Activated CD4-positive, alpha-beta memory T cell treated with anti-CD3 and anti-CD28 coated beads for 36 hours (primary cell): ENCODE results near the gene CFAP74. TPM values are rescaled to one million over a fixed set of nuclear protein-coding genes. Genes with fewer than 3 reads are reported as not detected.

Experiments
- CTCF ChIA-PET: fragments of 350-600 bp; sonication (Branson Sonifier 250); formaldehyde crosslinking; loops from one replicate; lab custom pipeline; 2021; ENCODE audit warnings: antibody characterized with exemption, inconsistent platforms; lab: Charles Lee
- POLR2A ChIA-PET: fragments of 350-600 bp; sonication (Branson Sonifier 250); formaldehyde crosslinking; loops from one replicate; lab custom pipeline; 2021; ENCODE audit warnings: antibody characterized with exemption; lab: Charles Lee
- DNase-seq: peaks from one replicate; pipeline ENCODE4 v3.0.0-alpha.2; 2020
- H3K27ac Mint-ChIP-seq: one replicate; pipeline ENCODE4 v1.8.0; 2021; ENCODE audit warnings: mixed read lengths
- H3K27me3 Mint-ChIP-seq: one replicate; pipeline ENCODE4 v1.8.0; 2021; ENCODE audit warnings: mixed read lengths
- H3K36me3 Mint-ChIP-seq: one replicate; pipeline ENCODE4 v1.8.0; 2021; ENCODE audit warnings: mixed read lengths
- H3K4me1 Mint-ChIP-seq: one replicate; pipeline ENCODE4 v1.8.0; 2021; ENCODE audit warnings: low read depth, mixed read lengths
- H3K4me3 Mint-ChIP-seq: one replicate; pipeline ENCODE4 v1.8.0; 2021; ENCODE audit warnings: mild to moderate bottlenecking, mixed read lengths
- H3K9me3 Mint-ChIP-seq: one replicate; pipeline ENCODE4 v1.8.0; 2021; ENCODE audit warnings: mixed read lengths
- intact Hi-C: fragments of 100-400 bp; cut with micrococcal nuclease; formaldehyde crosslinking; loops from one replicate; pipeline ENCODE4 v1.15.1; 2023
- total RNA-seq, 2 experiments: library from RNA; stranded (reverse); gene quantifications; one replicate each; pipeline ENCODE4 v1.2.3, GENCODE V29; 2021

Gene CFAP74
- total RNA-seq, 2 experiments from 2014 or later: not detected

DNA sequence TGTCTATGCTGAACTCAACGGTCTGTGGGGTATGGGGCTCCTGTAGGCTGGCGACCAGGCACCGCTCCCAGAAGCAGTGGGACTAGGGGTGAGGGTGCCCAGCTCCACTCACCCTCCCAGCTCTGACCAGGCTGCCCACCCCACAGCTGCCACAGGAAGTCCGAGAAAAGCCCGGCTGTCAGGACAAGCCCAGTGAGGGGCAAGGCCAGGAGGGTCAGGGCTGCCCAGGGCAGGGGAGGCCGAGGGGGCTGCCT, 81.0 kb downstream of the CFAP74 start:
- ChIA-PET POLR2A (no interaction called here), CTCF (interaction anchor here (0.9 kb wide), 1 partner anchor 122 kb away, joined by 5 read pairs; no protein-coding TSS in a partner anchor)
- no peak for DNase-seq
- Mint-ChIP-seq H3K9me3 (no peaks in the 10 kb centered on the region), H3K27ac (no peak overlapping the region), H3K4me3 (no peak overlapping the region), H3K27me3 (no peaks in the 10 kb centered on the region), H3K36me3 (no peaks in the 10 kb centered on the region), H3K4me1 (peaks cover 2% of the 10 kb centered on the region)
- intact Hi-C loops: no loop called here

DNA sequence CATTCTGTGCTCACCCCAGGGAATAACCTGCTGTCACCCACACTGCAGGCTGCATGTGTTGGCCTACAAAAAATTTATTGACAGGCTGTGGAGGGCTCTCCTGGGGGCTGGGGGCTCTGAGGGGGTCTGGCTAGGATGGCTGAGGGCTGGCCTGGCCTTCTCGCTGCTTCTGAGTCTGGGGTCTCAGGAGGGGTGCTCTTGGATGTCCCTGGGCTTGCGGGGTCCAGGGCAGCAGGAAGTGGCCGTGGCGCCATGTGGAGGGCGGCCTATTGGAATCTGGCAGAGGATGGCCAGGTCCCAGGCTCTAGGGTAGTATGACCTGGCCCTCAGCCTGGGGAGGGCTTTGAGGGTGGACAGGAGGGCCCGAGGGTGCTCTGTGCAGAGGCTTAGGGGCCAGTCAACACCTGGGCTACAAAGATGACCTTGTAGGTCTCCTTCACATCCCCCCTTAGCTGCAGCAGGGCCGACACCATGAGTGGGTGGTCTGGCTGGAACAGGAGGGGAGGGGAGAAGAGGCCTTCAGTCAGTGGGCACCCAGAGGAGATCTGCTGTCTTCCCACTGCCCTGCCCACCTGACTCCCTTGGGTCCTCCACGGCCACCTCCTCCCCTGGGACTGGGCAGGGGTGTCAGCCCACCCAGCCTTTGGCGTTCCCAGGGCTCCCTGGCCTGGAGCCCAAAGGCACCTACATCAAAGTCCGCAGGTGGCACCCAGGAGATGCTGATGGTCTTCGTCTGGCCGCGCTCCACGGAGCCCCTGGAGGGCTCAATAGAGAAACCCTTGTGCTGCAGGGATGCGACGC, 81.5 kb downstream of the CFAP74 start:
- no peaks in the 10 kb centered on the region for H3K9me3 Mint-ChIP-seq
- DNase-seq: no peak
- H3K36me3 Mint-ChIP-seq: no peaks in the 10 kb centered on the region
- no peak overlapping the region for H3K4me3 Mint-ChIP-seq
- H3K27ac Mint-ChIP-seq: no peak overlapping the region
- intact Hi-C loops: no loop called here
- CTCF ChIA-PET: interaction anchor here (0.9 kb wide), 1 partner anchor 123 kb away, joined by 5 read pairs; no protein-coding TSS in a partner anchor
- peaks cover 2% of the 10 kb centered on the region for H3K4me1 Mint-ChIP-seq
- POLR2A ChIA-PET: no interaction called here
- H3K27me3 Mint-ChIP-seq: no peaks in the 10 kb centered on the region

DNA sequence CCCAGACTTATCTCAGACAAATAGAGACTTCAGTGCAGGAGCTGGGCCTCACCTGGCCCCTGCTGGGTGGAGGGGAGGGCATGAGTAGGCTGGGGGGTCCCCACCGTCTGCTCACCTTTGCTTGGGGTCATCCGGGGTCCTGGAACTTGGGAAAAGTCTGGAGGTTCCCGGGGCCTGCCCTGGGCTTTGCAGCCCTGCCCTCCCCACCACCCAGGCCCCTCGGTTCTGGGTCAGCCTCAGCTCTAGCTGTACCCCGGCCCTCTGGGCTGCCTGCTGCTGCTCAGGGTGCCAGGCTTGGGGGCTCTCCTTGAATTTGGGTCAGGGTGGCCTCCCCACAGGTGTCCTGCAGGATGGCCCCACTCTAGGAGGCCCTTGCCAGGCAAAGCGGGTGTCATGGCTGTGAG, 82.1 kb downstream of the CFAP74 start:
- Mint-ChIP-seq H3K36me3 (no peaks in the 10 kb centered on the region), H3K27ac (no peak overlapping the region), H3K27me3 (no peaks in the 10 kb centered on the region), H3K4me1 (peaks cover 2% of the 10 kb centered on the region), H3K9me3 (no peaks in the 10 kb centered on the region), H3K4me3 (no peak overlapping the region)
- no peak for DNase-seq
- intact Hi-C loops: no loop called here
- ChIA-PET CTCF (no interaction called here), POLR2A (no interaction called here)

DNA sequence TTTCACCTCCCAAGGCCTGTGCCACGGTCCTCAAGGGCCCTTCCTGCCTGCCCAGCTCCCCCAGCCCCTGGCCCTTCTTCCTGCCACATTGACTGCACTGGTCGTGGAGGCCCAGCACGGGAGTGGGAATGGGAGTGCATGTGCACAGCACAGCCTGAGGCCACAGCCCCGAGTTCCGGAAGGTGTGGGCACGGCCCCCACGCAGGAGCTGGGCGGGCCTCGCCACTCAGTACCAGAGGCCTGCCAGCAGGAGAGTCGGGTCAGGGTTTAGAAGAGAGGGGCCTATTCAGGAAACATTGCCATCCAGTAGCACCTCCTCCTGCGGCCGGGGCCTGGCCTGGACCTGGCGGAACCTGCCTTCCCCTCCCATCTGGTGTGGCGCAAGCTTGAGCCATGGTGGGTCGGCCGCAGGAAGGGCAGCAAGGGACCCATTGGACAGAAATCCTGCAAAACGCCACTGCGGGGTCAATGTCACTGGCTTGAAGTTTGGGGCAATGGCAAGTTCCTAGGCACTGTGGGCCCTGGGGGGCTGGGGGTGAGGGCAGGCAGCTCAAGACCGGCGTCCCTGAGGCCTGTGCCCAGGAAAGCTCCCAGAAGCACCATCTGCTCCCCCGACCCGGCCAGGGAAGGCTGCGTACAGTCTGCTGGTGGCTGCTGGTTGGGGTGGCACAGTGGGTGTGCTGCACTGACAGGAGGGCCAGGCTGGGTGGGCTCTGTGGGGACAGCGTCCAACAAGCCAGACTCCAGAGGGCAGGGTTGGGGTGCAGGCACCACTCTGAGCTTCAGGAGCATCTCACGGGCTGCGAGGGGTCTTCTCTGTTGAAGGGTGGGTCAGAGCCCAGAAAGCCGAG, 82.8 kb downstream of the CFAP74 start:
- intact Hi-C loops: no loop called here
- Mint-ChIP-seq H3K9me3 (no peaks in the 10 kb centered on the region), H3K4me3 (no peak overlapping the region), H3K4me1 (peaks cover 2% of the 10 kb centered on the region), H3K27me3 (no peaks in the 10 kb centered on the region), H3K36me3 (no peaks in the 10 kb centered on the region), H3K27ac (no peak overlapping the region)
- ChIA-PET POLR2A (no interaction called here), CTCF (no interaction called here)
- DNase-seq: no peak

DNA sequence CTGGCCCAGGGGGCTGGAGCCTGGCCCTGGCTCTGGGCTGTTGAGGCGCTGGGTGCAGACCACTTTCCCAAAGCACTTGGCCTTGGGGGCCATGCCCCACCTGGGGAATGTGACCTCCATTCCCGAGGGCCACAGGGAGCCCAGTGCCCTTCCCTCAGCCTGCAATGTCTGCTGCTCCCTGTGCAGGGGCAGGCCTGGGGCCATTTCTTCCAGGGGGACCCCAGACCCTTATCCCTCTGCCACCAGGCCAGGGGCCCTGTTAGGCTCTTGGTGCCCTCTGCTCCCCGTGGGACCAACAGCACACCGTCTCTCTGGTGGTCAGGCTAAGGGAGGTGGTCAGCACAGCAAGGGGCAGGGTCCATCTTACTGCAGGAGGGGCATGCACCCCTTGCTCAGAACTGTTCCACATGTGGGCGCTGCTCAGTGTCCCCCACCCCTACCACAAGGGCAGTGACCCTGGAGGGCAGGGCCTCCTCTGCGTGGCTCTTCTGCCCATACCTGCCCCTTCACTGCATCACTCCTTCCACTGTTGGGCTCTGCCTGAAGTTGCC, 83.5 kb downstream of the CFAP74 start:
- H3K27ac Mint-ChIP-seq: no peak overlapping the region
- no peaks in the 10 kb centered on the region for H3K36me3 Mint-ChIP-seq
- H3K4me3 Mint-ChIP-seq: no peak overlapping the region
- peaks cover 2% of the 10 kb centered on the region for H3K4me1 Mint-ChIP-seq
- ChIA-PET POLR2A (no interaction called here), CTCF (no interaction called here)
- H3K27me3 Mint-ChIP-seq: no peaks in the 10 kb centered on the region
- no peaks in the 10 kb centered on the region for H3K9me3 Mint-ChIP-seq
- DNase-seq: no peak
- intact Hi-C loops: no loop called here

DNA sequence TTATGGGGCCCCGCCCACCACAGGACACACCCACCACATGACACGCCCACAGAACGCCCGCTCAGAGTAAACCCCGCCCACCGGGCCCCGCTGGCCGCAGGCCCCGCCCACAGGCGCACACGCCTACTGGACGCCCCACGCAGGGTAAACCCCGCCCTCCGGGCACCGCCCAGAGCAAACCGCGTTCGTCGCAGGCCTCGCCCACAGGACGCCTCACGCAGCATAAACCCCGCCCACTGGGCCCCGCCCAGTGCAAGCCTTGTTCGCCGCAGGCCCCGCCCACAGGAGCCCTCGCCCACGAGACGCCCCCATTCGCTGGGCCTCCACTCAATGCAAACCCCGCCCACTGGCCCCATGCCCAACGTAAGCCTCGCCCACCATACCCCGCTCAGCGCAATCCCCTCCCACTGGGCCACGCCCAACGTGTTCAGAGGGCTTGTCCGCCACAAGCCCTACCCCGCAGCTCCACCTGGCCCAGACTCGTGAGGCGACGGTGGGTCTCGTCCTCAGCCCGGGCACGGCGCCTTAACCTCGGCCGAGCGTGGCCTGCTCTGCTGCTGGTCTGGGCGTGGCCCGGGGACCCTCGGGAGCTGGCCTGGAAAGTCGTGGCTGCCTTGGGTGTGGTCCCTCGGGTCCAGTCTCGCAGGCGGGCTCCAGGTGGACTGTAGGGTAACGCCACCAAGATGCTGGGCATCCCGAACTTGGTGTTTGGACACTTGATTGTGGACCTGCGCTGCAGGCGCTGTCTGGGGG, 84.1 kb downstream of the CFAP74 start:
- intact Hi-C loops: loop anchor here (1.0 to 10.0 kb wide), 5 partner anchors 10 to 607 kb away; partner anchors contain the start of genes PANK4 and PEX10
- CTCF ChIA-PET: no interaction called here
- peak overlapping the region; percentile 62 for H3K4me3 Mint-ChIP-seq
- peak; percentile 99 for DNase-seq
- H3K4me1 Mint-ChIP-seq: peaks cover 2% of the 10 kb centered on the region
- H3K27ac Mint-ChIP-seq: no peak overlapping the region
- peaks cover 1% of the 10 kb centered on the region for H3K27me3 Mint-ChIP-seq
- H3K9me3 Mint-ChIP-seq: no peaks in the 10 kb centered on the region
- POLR2A ChIA-PET: no interaction called here
- no peaks in the 10 kb centered on the region for H3K36me3 Mint-ChIP-seq

DNA sequence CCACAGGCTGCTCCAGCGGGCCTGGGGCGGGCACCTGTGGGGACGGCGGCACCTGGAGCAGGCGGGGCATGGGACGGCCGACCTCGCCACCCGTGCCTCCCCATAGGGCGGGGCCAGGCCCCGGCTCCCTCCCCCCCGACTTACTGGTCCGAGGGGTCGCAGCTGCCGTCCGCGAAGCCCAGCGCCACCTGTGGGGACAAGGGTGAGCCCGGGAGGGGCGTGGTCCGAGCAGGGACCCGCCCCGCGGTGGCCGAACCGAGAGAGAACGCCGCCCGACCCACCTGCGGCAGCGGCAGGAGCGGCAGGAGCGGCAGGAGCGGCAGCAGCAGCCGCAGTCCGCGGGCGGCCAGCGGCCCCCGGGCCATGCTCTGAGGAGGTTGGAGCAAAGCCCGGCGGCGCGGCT, 84.7 kb downstream of the CFAP74 start, which contains the start of gene TMEM52:
TMEM52 (minus strand) TSS at position 379 of the 403 bp plus-strand sequence; CDS start at position 365, 14 bp downstream.
- no peak for DNase-seq
- Mint-ChIP-seq H3K36me3 (no peaks in the 10 kb centered on the region), H3K9me3 (no peaks in the 10 kb centered on the region), H3K27me3 (peaks cover 1% of the 10 kb centered on the region), H3K4me3 (peak within 1 kb of the TSS; percentile 62), H3K4me1 (peaks cover 2% of the 10 kb centered on the region), H3K27ac (no peak within 1 kb of the TSS)
- intact Hi-C loops: loop anchor here (1.0 to 10.0 kb wide), 5 partner anchors 10 to 608 kb away; partner anchors contain the start of genes PANK4 and PEX10
- CTCF ChIA-PET: no interaction called here
- POLR2A ChIA-PET: no interaction called here

DNA sequence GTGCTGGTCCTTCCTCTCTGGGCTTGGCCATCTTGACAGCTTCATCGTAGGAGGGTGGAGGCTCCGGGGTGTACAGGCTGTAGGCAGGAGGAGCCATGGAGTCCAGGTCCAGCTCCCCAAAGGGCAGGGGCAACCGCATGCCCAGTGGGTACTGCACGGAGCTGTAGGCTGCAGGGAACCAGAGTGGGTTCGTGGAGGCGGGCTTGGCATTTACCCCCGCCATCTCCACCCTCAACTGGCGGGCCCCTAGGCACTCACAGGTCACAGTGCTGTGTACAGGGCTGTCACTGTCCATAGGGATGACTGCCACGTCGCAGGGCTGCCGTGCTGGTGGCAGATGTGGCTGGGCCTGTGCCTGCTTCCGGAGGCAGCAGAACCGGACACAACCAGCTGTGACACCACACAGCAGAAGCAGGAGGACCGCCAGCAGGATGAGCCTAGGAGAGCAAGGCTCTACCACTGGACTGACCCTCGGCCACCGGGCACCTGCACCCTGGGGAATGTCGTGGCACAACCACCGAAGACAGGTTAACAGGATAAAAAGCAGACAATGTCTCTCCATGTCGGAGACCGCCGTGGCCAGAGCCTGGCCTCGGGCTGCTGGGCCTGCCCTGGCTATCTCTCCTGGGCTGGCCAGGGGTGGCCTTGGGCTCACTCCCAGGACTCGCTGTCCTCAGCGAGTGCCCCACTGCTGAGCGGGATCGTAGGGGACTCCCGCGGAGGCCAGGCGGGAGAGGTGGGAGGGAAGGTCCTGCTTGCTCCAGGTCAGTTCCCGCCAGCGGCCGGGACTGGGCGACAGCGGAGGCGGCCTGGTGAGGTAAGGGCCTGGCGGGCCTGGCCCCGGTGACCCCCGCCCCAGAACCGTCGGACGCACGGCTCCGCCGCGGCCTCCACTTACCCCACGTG, 85.3 kb downstream of the CFAP74 start:
- peak overlapping the region; percentile 26 for H3K4me3 Mint-ChIP-seq
- no peaks in the 10 kb centered on the region for H3K36me3 Mint-ChIP-seq
- CTCF ChIA-PET: interaction anchor here (0.9 kb wide), 1 partner anchor 9 kb away, joined by 3 read pairs; no protein-coding TSS in a partner anchor
- H3K27me3 Mint-ChIP-seq: peaks cover 1% of the 10 kb centered on the region
- DNase-seq: no peak
- intact Hi-C loops: loop anchor here (2.0 to 10.0 kb wide), 3 partner anchors 377 to 609 kb away; partner anchors contain the start of genes PANK4 and PEX10
- no peaks in the 10 kb centered on the region for H3K9me3 Mint-ChIP-seq
- no peak overlapping the region for H3K27ac Mint-ChIP-seq
- peaks cover 2% of the 10 kb centered on the region for H3K4me1 Mint-ChIP-seq
- POLR2A ChIA-PET: no interaction called here

DNA sequence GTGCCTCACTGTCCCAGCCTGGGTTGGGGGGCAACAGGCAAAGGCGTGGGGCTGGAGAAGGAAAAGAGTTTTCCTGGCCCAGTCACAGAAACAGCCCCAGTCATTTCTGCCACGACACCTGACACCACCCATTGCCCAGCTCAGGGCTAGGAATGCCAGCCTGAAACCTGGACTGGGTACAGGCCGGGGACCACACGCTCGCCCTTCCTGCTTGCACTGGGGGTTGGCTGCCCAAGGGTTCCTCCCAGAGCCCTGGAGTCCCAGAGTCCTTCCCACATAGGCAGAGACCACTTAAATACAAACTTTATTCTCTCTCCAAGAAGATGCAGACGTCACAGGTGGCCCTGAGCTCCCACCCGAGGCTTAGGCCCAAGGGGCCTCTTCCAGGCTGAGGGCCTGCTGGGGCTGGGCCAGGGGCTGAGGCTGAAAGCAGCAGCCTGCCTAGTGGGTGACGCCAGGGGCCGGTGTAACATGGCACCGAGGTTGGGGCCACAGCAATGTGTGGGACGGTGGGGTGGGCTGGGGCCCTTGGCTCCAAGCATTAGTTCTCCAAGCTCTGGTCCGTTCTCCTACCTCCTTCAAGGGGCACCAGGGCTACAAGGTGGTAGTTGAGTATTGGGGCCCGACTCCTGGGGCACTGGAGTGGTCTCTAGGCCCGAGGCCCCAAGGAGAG, 86.1 kb downstream of the CFAP74 start:
- intact Hi-C loops: loop anchor here (10.0 kb wide), 2 partner anchors 377 to 497 kb away; partner anchors contain the start of gene PEX10

DNA sequence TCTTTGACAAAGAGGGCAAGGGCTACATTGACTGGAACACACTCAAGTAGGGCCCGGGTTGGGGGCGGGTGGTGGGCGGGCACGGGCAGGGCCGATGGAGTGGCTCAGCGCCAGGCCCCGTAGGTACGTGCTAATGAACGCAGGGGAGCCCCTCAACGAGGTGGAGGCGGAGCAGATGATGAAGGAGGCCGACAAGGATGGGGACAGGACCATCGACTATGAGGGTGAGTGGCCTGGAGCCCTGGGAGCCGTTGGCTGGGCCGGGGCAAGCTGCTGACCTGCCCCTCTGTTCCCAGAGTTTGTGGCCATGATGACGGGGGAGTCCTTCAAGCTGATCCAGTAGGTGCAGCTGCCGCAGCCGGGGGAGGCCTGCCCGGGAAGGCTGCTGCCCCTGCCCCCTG, 86.7 kb downstream of the CFAP74 start:
- Mint-ChIP-seq H3K4me3 (peak overlapping the region; percentile 26), H3K36me3 (no peaks in the 10 kb centered on the region), H3K9me3 (no peaks in the 10 kb centered on the region), H3K4me1 (peaks cover 2% of the 10 kb centered on the region), H3K27ac (no peak overlapping the region), H3K27me3 (peaks cover 1% of the 10 kb centered on the region)
- ChIA-PET POLR2A (no interaction called here), CTCF (interaction anchor here (1.1 kb wide), 1 partner anchor 128 kb away, joined by 3 read pairs; no protein-coding TSS in a partner anchor)
- no peak for DNase-seq
- intact Hi-C loops: loop anchor here (10.0 kb wide), 2 partner anchors 378 to 498 kb away; partner anchors contain the start of gene PEX10

More for the DNA sequence above, 86.1 kb downstream of the CFAP74 start:
- ChIA-PET POLR2A (no interaction called here), CTCF (interaction anchor here (0.9 to 1.1 kb wide), 2 partner anchors 9 to 127 kb away, joined by 3 read pairs; no protein-coding TSS in a partner anchor)
- DNase-seq: no peak
- Mint-ChIP-seq H3K4me1 (peaks cover 2% of the 10 kb centered on the region), H3K9me3 (no peaks in the 10 kb centered on the region), H3K36me3 (no peaks in the 10 kb centered on the region), H3K27me3 (peaks cover 1% of the 10 kb centered on the region), H3K4me3 (no peak overlapping the region), H3K27ac (no peak overlapping the region)
